Measurements from ENCODE around the gene FGFR3. TPM values are rescaled to one million over a fixed set of nuclear protein-coding genes. Genes with fewer than 3 reads are reported as not detected.

FGFR3 gene
- polyA plus RNA-seq, 1 of the 3 experiments (the other 2 are of a cell fraction) = 1.1 TPM

DNA sequence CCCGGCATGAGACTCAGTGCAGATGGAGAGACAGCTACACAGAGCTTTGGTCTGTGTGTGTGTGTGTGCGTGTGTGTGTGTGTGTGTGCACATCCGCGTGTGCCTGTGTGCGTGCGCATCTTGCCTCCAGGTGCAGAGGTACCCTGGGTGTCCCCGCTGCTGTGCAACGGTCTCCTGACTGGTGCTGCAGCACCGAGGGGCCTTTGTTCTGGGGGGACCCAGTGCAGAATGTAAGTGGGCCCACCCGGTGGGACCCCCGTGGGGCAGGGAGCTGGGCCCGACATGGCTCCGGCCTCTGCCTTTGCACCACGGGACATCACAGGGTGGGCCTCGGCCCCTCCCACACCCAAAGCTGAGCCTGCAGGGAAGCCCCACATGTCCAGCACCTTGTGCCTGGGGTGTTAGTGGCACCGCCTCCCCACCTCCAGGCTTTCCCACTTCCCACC lies 14.3 kb downstream of the FGFR3 start:
- WGBS (ENCODE audit: low lambda C conversion rate) = 83% methylated on average over 4 of the region's 16 CpGs
- ChIA-PET POLR2A (no interaction called here), CTCF (interaction anchor here (0.9 to 11.2 kb wide), 8 partner anchors 13 to 95 kb away, joined by 3 to 166 read pairs (median 35); no protein-coding TSS in a partner anchor)

DNA sequence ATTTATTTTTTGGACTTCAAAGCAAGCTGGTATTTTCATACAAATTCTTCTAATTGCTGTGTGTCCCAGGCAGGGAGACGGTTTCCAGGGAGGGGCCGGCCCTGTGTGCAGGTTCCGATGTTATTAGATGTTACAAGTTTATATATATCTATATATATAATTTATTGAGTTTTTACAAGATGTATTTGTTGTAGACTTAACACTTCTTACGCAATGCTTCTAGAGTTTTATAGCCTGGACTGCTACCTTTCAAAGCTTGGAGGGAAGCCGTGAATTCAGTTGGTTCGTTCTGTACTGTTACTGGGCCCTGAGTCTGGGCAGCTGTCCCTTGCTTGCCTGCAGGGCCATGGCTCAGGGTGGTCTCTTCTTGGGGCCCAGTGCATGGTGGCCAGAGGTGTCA lies 15.3 kb downstream of the FGFR3 start:
- Histone ChIP-seq H4K20me1 (ENCODE audit: insufficient read depth) (no peaks in the 10 kb centered on the region), H3K4me1 (ENCODE audit: control insufficient read depth in 1 of 2, insufficient read depth in 2 of 2, low read depth in 1 of 2, low read length in 1 of 2) (peaks cover 0 to 3% of the 10 kb centered on the region in 2 experiments; a peak in 1 of 4 replicates), H3K9ac (no peak overlapping the region), H3K9me2 (no peaks in the 10 kb centered on the region), H3K36me3 (replicated peaks in 1 of 2; ENCODE audit: control insufficient read depth in 1 of 2, insufficient read depth in 2 of 2, low read length in 1 of 2) (peaks cover 0 to 2% of the 10 kb centered on the region in 2 experiments), H3K9me3 (no peaks in the 10 kb centered on the region), H3K4me2 (no peak overlapping the region), H2AFZ (ENCODE audit: low read depth) (no peak overlapping the region), H3K27ac (ENCODE audit: low read depth in 2 of 2, low read length in 1 of 2) (no peak overlapping the region), H3K4me3 (ENCODE audit: low read depth in 2 of 2, low read length in 1 of 2) (no peak overlapping the region), H3K27me3 (ENCODE audit: insufficient read depth) (no peaks in the 10 kb centered on the region), H3K79me2 (ENCODE audit: insufficient read depth) (no peaks in the 10 kb centered on the region), H3F3A (replicated peaks; ENCODE audit: insufficient read depth) (peaks cover 3% of the 10 kb centered on the region)
- POLR2A ChIA-PET = no interaction called here
- no peak for DNase-seq
- WGBS (ENCODE audit: low lambda C conversion rate) = 83% methylated on average over 6 of the region's 6 CpGs
- TF ChIP-seq, protein P1, sequence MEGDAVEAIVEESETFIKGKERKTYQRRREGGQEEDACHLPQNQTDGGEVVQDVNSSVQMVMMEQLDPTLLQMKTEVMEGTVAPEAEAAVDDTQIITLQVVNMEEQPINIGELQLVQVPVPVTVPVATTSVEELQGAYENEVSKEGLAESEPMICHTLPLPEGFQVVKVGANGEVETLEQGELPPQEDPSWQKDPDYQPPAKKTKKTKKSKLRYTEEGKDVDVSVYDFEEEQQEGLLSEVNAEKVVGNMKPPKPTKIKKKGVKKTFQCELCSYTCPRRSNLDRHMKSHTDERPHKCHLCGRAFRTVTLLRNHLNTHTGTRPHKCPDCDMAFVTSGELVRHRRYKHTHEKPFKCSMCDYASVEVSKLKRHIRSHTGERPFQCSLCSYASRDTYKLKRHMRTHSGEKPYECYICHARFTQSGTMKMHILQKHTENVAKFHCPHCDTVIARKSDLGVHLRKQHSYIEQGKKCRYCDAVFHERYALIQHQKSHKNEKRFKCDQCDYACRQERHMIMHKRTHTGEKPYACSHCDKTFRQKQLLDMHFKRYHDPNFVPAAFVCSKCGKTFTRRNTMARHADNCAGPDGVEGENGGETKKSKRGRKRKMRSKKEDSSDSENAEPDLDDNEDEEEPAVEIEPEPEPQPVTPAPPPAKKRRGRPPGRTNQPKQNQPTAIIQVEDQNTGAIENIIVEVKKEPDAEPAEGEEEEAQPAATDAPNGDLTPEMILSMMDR (IDR thresholded peaks at IDR 0.05) = no peak
- TF ChIP-seq FOXM1 (IDR thresholded peaks at IDR 0.05; ENCODE audit: low read depth) (no peak), ELF1 (IDR thresholded peaks at IDR 0.05) (no peak), MEF2A (IDR thresholded peaks at IDR 0.05; ENCODE audit: borderline replicate concordance, low read depth) (no peak), RXRA (IDR thresholded peaks at IDR 0.05; ENCODE audit: borderline replicate concordance, low read depth) (no peak), JUND (IDR thresholded peaks at IDR 0.05) (no peak), TEAD4 (IDR thresholded peaks at IDR 0.05; ENCODE audit: borderline replicate concordance, insufficient read depth) (no peak), FOSL2 (IDR thresholded peaks at IDR 0.05; ENCODE audit: borderline replicate concordance, low read depth) (no peak)
- TF ChIP-seq, protein P2, sequence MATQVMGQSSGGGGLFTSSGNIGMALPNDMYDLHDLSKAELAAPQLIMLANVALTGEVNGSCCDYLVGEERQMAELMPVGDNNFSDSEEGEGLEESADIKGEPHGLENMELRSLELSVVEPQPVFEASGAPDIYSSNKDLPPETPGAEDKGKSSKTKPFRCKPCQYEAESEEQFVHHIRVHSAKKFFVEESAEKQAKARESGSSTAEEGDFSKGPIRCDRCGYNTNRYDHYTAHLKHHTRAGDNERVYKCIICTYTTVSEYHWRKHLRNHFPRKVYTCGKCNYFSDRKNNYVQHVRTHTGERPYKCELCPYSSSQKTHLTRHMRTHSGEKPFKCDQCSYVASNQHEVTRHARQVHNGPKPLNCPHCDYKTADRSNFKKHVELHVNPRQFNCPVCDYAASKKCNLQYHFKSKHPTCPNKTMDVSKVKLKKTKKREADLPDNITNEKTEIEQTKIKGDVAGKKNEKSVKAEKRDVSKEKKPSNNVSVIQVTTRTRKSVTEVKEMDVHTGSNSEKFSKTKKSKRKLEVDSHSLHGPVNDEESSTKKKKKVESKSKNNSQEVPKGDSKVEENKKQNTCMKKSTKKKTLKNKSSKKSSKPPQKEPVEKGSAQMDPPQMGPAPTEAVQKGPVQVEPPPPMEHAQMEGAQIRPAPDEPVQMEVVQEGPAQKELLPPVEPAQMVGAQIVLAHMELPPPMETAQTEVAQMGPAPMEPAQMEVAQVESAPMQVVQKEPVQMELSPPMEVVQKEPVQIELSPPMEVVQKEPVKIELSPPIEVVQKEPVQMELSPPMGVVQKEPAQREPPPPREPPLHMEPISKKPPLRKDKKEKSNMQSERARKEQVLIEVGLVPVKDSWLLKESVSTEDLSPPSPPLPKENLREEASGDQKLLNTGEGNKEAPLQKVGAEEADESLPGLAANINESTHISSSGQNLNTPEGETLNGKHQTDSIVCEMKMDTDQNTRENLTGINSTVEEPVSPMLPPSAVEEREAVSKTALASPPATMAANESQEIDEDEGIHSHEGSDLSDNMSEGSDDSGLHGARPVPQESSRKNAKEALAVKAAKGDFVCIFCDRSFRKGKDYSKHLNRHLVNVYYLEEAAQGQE (IDR thresholded peaks at IDR 0.05; ENCODE audit: low read depth, low read length) = no peak
- TF ChIP-seq, protein P3, sequence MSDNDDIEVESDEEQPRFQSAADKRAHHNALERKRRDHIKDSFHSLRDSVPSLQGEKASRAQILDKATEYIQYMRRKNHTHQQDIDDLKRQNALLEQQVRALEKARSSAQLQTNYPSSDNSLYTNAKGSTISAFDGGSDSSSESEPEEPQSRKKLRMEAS (IDR thresholded peaks at IDR 0.05; ENCODE audit: low read depth) = no peak
- TF ChIP-seq, protein P4, sequence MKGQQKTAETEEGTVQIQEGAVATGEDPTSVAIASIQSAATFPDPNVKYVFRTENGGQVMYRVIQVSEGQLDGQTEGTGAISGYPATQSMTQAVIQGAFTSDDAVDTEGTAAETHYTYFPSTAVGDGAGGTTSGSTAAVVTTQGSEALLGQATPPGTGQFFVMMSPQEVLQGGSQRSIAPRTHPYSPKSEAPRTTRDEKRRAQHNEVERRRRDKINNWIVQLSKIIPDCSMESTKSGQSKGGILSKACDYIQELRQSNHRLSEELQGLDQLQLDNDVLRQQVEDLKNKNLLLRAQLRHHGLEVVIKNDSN (IDR thresholded peaks at IDR 0.05; ENCODE audit: borderline replicate concordance, low read depth) = no peak
- CTCF ChIA-PET = interaction anchor here (0.6 to 11.2 kb wide), 21 partner anchors 9 to 1033 kb away, joined by 3 to 166 read pairs (median 8); no protein-coding TSS in a partner anchor

More for the DNA sequence above, 14.3 kb downstream of the FGFR3 start:
- Histone ChIP-seq H3K4me1 (ENCODE audit: control insufficient read depth in 1 of 2, insufficient read depth in 2 of 2, low read depth in 1 of 2, low read length in 1 of 2) (peaks cover 0 to 3% of the 10 kb centered on the region in 2 experiments; a peak in 1 of 4 replicates), H3F3A (replicated peaks; ENCODE audit: insufficient read depth) (peaks cover 3% of the 10 kb centered on the region), H3K4me3 (ENCODE audit: low read depth in 2 of 2, low read length in 1 of 2) (no peak overlapping the region), H3K27me3 (ENCODE audit: insufficient read depth) (no peaks in the 10 kb centered on the region), H3K9me2 (no peaks in the 10 kb centered on the region), H3K4me2 (no peak overlapping the region), H3K27ac (ENCODE audit: low read depth in 2 of 2, low read length in 1 of 2) (no peak overlapping the region), H3K36me3 (replicated peaks in 1 of 2; ENCODE audit: control insufficient read depth in 1 of 2, insufficient read depth in 2 of 2, low read length in 1 of 2) (no peaks in the 10 kb centered on the region), H2AFZ (ENCODE audit: low read depth) (no peak overlapping the region), H3K9ac (no peak overlapping the region), H3K9me3 (no peaks in the 10 kb centered on the region), H3K79me2 (ENCODE audit: insufficient read depth) (no peaks in the 10 kb centered on the region), H4K20me1 (ENCODE audit: insufficient read depth) (no peaks in the 10 kb centered on the region)
- TF ChIP-seq, protein P5, sequence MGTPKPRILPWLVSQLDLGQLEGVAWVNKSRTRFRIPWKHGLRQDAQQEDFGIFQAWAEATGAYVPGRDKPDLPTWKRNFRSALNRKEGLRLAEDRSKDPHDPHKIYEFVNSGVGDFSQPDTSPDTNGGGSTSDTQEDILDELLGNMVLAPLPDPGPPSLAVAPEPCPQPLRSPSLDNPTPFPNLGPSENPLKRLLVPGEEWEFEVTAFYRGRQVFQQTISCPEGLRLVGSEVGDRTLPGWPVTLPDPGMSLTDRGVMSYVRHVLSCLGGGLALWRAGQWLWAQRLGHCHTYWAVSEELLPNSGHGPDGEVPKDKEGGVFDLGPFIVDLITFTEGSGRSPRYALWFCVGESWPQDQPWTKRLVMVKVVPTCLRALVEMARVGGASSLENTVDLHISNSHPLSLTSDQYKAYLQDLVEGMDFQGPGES (IDR thresholded peaks at IDR 0.05; ENCODE audit: low read depth, low read length) = no peak
- TF ChIP-seq JUND (IDR thresholded peaks at IDR 0.05) = no peak
- DNase-seq = no peak

Data from SK-N-SH (cell line).